ENCODE measurements around the gene DMD. TPM values are rescaled to one million over a fixed set of nuclear protein-coding genes. Genes with fewer than 3 reads are reported as not detected.

DMD gene
- total and polyA plus RNA-seq, 4 donors = 19.9 to 260 (median 111) TPM

DNA sequence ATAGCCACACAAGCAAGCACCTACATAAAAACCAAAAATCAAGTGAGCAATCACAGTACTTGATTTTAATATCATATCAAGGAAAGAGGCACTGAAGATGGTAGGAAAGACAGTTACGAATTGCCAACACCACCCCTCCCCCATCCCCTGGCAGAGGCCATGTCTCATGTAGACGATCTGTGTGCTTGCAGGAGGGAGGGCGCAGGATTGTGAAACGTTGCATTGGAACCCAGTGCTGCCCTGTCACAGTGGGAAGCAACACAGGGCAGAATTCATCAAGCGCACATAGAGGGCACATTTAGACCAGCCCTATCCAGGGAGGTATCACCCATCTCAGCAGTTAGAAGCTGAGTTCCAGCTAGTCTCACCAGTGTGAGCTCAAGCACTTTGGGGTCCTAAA is 359.8 kb downstream of the DMD start:
- intact Hi-C loops (cut with DNase I) = no loop called here
- ATAC-seq (ENCODE audit: low FRiP score) (peak; percentile 22), DNase-seq (no peak)
- H3K4me1 ChIP-seq (ENCODE audit: control insufficient read depth in 1 of 2, insufficient read depth in 2 of 2, low read length in 2 of 2) = no peaks in the 10 kb centered on the region
- H3K27me3 ChIP-seq (ENCODE audit: control insufficient read depth in 1 of 2, insufficient read depth in 2 of 2, low read length in 1 of 2) = no peaks in the 10 kb centered on the region
- WGBS, 2 donors = 81 to 88% methylated on average over 5 of the region's 5 CpGs
- no peaks in the 10 kb centered on the region for H3K9me3 ChIP-seq (ENCODE audit: control insufficient read depth, low read length)
- H3K4me3 ChIP-seq (ENCODE audit: low read length in 2 of 2) = no peak overlapping the region
- H3K27ac ChIP-seq (ENCODE audit: low read depth in 1 of 2, low read length in 2 of 2) = no peak overlapping the region
- H3K36me3 ChIP-seq (ENCODE audit: control insufficient read depth in 1 of 2, insufficient read depth in 2 of 2, low read length in 1 of 2) = no peaks in the 10 kb centered on the region

DNA sequence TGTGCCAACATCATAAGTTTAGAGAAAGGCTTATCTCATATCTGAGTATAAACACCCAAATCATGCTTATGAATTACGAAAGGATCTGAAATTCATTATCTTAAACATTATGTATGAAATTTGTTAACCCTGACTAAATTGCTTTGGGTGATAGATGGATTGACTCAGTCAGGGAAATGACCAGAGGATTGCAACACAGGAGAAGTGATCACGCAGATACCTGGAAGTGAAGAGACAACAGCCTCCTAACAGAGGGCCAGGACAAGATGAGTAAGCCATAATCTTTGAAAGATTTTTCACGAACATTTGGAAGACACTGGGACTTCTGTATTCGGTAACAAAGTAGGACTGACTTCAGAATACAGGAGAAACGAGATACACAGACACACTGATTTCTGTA is 363.4 kb downstream of the DMD start:
- Histone ChIP-seq H3K9me3 (ENCODE audit: control insufficient read depth, low read length) (no peaks in the 10 kb centered on the region), H3K27ac (ENCODE audit: low read depth in 1 of 2, low read length in 2 of 2) (no peak overlapping the region), H3K4me1 (ENCODE audit: control insufficient read depth in 1 of 2, insufficient read depth in 2 of 2, low read length in 2 of 2) (no peaks in the 10 kb centered on the region), H3K36me3 (ENCODE audit: control insufficient read depth in 1 of 2, insufficient read depth in 2 of 2, low read length in 1 of 2) (no peaks in the 10 kb centered on the region), H3K4me3 (ENCODE audit: low read length in 2 of 2) (no peak overlapping the region), H3K27me3 (ENCODE audit: control insufficient read depth in 1 of 2, insufficient read depth in 2 of 2, low read length in 1 of 2) (no peaks in the 10 kb centered on the region)
- 84 to 92% methylated on average over 5 of the region's 5 CpGs for WGBS, 2 donors
- no peak for ATAC-seq (ENCODE audit: low FRiP score)
- DNase-seq = no peak
- intact Hi-C loops (cut with DNase I) = no loop called here

DNA sequence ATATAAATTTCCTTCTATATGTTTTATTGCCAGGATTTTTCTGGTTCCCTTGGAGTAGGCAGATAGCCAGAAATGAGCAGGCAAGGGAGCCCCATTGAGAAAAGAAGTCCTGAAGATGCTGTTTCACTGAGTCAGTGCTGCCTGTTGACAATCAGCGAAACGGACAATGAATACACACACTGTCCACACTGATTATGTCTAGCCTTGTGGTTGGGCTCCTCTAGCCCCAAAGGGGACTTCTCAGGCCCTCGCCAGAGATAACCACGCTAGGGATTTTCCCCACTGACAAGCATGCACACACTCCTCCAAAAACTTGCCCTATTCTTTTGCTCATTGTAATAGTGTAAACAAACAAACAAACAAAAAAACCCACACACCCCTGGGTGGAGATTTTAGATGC is 369.3 kb downstream of the DMD start:
- Histone ChIP-seq H3K9me3 (ENCODE audit: control insufficient read depth, low read length) (no peaks in the 10 kb centered on the region), H3K4me1 (ENCODE audit: control insufficient read depth in 1 of 2, insufficient read depth in 2 of 2, low read length in 2 of 2) (no peaks in the 10 kb centered on the region), H3K27me3 (ENCODE audit: control insufficient read depth in 1 of 2, insufficient read depth in 2 of 2, low read length in 1 of 2) (no peaks in the 10 kb centered on the region), H3K4me3 (ENCODE audit: low read length in 2 of 2) (no peak overlapping the region), H3K36me3 (ENCODE audit: control insufficient read depth in 1 of 2, insufficient read depth in 2 of 2, low read length in 1 of 2) (no peaks in the 10 kb centered on the region), H3K27ac (ENCODE audit: low read depth in 1 of 2, low read length in 2 of 2) (no peak overlapping the region)
- intact Hi-C loops (cut with DNase I) = no loop called here
- DNase-seq = no peak
- 83 to 87% methylated on average over 4 of the region's 4 CpGs for WGBS, 2 donors
- no peak for ATAC-seq (ENCODE audit: low FRiP score)

DNA sequence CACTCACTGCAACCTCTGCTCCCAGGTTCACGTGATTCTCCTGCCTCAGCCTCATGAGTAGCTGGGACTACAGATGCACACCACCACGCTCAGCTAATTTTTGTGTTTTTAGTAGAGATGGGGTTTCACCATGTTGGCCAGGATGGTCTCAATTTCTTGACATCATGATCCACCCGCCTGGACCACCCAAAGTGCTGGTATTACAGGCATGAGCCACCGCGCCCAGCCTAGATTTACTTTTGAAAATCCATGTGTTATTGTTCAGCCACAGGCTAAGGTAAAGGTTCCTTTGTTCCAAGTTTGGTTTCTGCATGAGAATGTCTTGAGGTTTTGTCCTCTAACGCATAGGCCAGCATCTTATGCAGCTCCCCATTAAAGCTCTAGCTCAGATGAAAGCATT is 371.6 kb downstream of the DMD start:
- Histone ChIP-seq H3K4me3 (ENCODE audit: low read length in 2 of 2) (no peak overlapping the region), H3K27me3 (ENCODE audit: control insufficient read depth in 1 of 2, insufficient read depth in 2 of 2, low read length in 1 of 2) (no peaks in the 10 kb centered on the region), H3K36me3 (ENCODE audit: control insufficient read depth in 1 of 2, insufficient read depth in 2 of 2, low read length in 1 of 2) (no peaks in the 10 kb centered on the region), H3K27ac (ENCODE audit: low read depth in 1 of 2, low read length in 2 of 2) (no peak overlapping the region), H3K9me3 (ENCODE audit: control insufficient read depth, low read length) (no peaks in the 10 kb centered on the region), H3K4me1 (ENCODE audit: control insufficient read depth in 1 of 2, insufficient read depth in 2 of 2, low read length in 2 of 2) (no peaks in the 10 kb centered on the region)
- ATAC-seq (ENCODE audit: low FRiP score) = no peak
- no peak for DNase-seq
- WGBS, 2 donors = 89 to 96% methylated on average over 6 of the region's 6 CpGs
- intact Hi-C loops (cut with DNase I) = no loop called here

DNA sequence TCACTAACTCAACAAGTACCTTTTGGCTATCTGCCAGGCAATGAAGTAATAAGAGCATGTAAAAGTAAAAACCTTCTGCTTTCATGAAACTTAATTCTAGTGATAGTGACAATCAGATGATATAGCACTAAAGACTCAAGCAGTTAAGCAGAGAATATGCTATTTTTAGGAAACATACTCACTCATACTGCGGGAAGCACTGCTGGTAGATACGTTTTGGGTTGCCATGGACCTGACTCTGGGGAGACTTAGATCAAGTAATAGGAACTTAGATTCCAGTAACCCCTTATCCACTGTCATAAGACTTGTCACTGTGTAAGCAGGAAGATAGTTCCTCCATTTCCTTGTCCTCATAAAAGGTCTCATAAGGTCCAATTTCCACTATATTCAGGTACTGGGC is 386.3 kb downstream of the DMD start:
- H3K4me3 ChIP-seq (ENCODE audit: low read length in 2 of 2) = no peak overlapping the region
- ATAC-seq (ENCODE audit: low FRiP score) = no peak
- no peaks in the 10 kb centered on the region for H3K36me3 ChIP-seq (ENCODE audit: control insufficient read depth in 1 of 2, insufficient read depth in 2 of 2, low read length in 1 of 2)
- DNase-seq = no peak
- H3K4me1 ChIP-seq (ENCODE audit: control insufficient read depth in 1 of 2, insufficient read depth in 2 of 2, low read length in 2 of 2) = no peaks in the 10 kb centered on the region
- H3K27me3 ChIP-seq (ENCODE audit: control insufficient read depth in 1 of 2, insufficient read depth in 2 of 2, low read length in 1 of 2) = no peaks in the 10 kb centered on the region
- no peak overlapping the region for H3K27ac ChIP-seq (ENCODE audit: low read depth in 1 of 2, low read length in 2 of 2)
- H3K9me3 ChIP-seq (ENCODE audit: control insufficient read depth, low read length) = no peaks in the 10 kb centered on the region
- 22 to 36% methylated on average over 2 of the region's 2 CpGs for WGBS, 2 donors
- intact Hi-C loops (cut with DNase I) = no loop called here

DNA sequence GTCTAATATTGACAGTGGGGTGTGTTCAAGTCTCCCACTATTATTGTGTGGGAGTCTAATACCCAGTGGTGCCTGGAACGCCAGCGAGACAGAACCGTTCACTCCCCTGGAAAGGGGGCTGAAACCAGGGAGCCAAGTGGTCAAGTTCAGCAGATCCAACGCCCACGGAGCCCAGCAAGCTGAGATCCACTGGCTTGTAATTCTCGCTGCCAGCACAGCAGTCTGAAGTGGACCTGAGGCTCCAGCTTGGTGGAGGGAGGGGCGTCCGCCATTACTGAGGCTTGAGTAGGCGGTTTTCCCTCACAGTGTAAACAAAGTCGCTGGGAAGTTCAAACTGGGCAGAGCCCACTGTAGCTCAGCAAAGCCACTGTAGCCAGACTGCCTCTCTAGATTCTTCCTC is 407.3 kb downstream of the DMD start:
- no peak for ATAC-seq (ENCODE audit: low FRiP score)
- DNase-seq = peak in 1 of 2 donors; percentile 68
- Histone ChIP-seq H3K27ac (ENCODE audit: low read depth in 1 of 2, low read length in 2 of 2) (no peak overlapping the region), H3K36me3 (ENCODE audit: control insufficient read depth in 1 of 2, insufficient read depth in 2 of 2, low read length in 1 of 2) (no peaks in the 10 kb centered on the region), H3K4me3 (ENCODE audit: low read length in 2 of 2) (no peak overlapping the region), H3K27me3 (ENCODE audit: control insufficient read depth in 1 of 2, insufficient read depth in 2 of 2, low read length in 1 of 2) (no peaks in the 10 kb centered on the region), H3K9me3 (ENCODE audit: control insufficient read depth, low read length) (no peaks in the 10 kb centered on the region), H3K4me1 (ENCODE audit: control insufficient read depth in 1 of 2, insufficient read depth in 2 of 2, low read length in 2 of 2) (no peaks in the 10 kb centered on the region)
- intact Hi-C loops (cut with DNase I) = no loop called here
- 94 to 97% methylated on average over 10 of the region's 10 CpGs for WGBS, 2 donors

DNA sequence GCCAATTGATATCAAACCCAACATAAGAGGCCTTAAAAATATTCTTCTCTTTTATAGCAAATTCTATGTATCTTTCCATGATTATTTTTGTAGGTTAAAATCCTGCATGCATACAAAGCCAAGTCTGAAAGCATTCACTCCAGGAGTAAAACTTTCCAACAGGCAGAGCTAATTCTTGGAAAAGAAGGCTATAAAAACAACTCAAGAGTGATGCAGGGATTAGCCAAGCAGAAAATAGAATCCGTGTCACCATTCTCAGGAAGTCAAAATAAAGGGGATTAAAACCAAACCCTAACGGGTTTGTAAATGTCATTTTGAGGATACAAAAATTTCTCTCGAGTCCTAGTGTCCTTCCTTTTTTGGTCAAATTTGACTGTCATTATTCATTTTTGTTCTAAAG is 412.4 kb downstream of the DMD start:
- Histone ChIP-seq H3K9me3 (ENCODE audit: control insufficient read depth, low read length) (no peaks in the 10 kb centered on the region), H3K36me3 (ENCODE audit: control insufficient read depth in 1 of 2, insufficient read depth in 2 of 2, low read length in 1 of 2) (no peaks in the 10 kb centered on the region), H3K27me3 (ENCODE audit: control insufficient read depth in 1 of 2, insufficient read depth in 2 of 2, low read length in 1 of 2) (no peaks in the 10 kb centered on the region), H3K27ac (ENCODE audit: low read depth in 1 of 2, low read length in 2 of 2) (no peak overlapping the region), H3K4me1 (ENCODE audit: control insufficient read depth in 1 of 2, insufficient read depth in 2 of 2, low read length in 2 of 2) (no peaks in the 10 kb centered on the region), H3K4me3 (ENCODE audit: low read length in 2 of 2) (no peak overlapping the region)
- 4 to 8% methylated on average over 3 of the region's 3 CpGs for WGBS, 2 donors
- DNase-seq = no peak
- no peak for ATAC-seq (ENCODE audit: low FRiP score)
- intact Hi-C loops (cut with DNase I) = no loop called here

DNA sequence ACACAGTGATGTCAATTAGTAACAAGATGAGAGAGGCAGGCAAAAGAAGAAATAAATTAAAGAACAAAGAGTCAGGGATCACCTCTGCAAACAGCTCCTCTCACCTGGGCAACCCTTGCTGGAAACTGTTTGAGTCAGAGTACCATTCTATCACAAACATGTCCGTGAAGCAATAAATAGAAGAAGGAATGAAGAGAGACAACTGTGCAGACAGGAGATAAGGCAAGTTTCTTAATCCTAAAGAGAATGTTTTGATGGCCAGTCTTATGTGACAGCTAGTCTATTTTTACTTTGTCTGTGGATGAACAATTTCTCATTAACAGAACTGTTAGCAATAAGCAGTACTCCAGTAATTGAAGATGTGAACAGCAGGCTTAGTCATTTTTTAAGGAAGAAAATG is 422.4 kb downstream of the DMD start:
- no peaks in the 10 kb centered on the region for H3K9me3 ChIP-seq (ENCODE audit: control insufficient read depth, low read length)
- no peaks in the 10 kb centered on the region for H3K4me1 ChIP-seq (ENCODE audit: control insufficient read depth in 1 of 2, insufficient read depth in 2 of 2, low read length in 2 of 2)
- 15 to 54% methylated on average over 1 of the region's 1 CpG for WGBS, 2 donors
- intact Hi-C loops (cut with DNase I) = no loop called here
- no peaks in the 10 kb centered on the region for H3K36me3 ChIP-seq (ENCODE audit: control insufficient read depth in 1 of 2, insufficient read depth in 2 of 2, low read length in 1 of 2)
- no peak overlapping the region for H3K4me3 ChIP-seq (ENCODE audit: low read length in 2 of 2)
- ATAC-seq (ENCODE audit: low FRiP score) (no peak), DNase-seq (no peak)
- H3K27me3 ChIP-seq (ENCODE audit: control insufficient read depth in 1 of 2, insufficient read depth in 2 of 2, low read length in 1 of 2) = no peaks in the 10 kb centered on the region
- no peak overlapping the region for H3K27ac ChIP-seq (ENCODE audit: low read depth in 1 of 2, low read length in 2 of 2)

DNA sequence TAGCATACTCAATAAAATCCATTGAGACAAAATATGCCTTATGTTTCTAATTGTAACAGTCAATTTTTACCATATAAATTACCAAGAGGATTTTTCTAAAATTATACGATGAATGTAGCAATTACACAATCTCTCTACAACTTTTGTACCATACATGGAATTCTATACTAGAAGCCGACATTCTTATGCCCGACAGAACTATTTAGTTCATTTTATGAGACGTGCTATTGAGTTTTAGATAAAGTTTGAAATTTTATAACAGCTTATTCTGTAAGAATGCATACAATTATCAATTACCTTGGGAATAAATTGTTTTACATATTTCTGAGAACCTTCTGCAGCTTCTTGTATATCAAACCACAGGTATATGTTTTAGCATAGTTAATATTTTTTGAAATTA is 431.2 kb downstream of the DMD start:
- H3K27me3 ChIP-seq (ENCODE audit: control insufficient read depth in 1 of 2, insufficient read depth in 2 of 2, low read length in 1 of 2) = no peaks in the 10 kb centered on the region
- no peaks in the 10 kb centered on the region for H3K9me3 ChIP-seq (ENCODE audit: control insufficient read depth, low read length)
- no peak overlapping the region for H3K4me3 ChIP-seq (ENCODE audit: low read length in 2 of 2)
- no peak for ATAC-seq (ENCODE audit: low FRiP score)
- intact Hi-C loops (cut with DNase I) = no loop called here
- no peak overlapping the region for H3K27ac ChIP-seq (ENCODE audit: low read depth in 1 of 2, low read length in 2 of 2)
- H3K4me1 ChIP-seq (ENCODE audit: control insufficient read depth in 1 of 2, insufficient read depth in 2 of 2, low read length in 2 of 2) = no peaks in the 10 kb centered on the region
- DNase-seq = no peak
- 90% methylated on average over 4 of the region's 4 CpGs for WGBS, 2 donors
- H3K36me3 ChIP-seq (ENCODE audit: control insufficient read depth in 1 of 2, insufficient read depth in 2 of 2, low read length in 1 of 2) = no peaks in the 10 kb centered on the region

All from aorta (tissue), 5 donors.